A673 (cell line): ENCODE data around the gene ZSCAN10.
"Not testable (repeated sequence)": the region's sequence is repeated elsewhere in the genome, so short reads cannot be mapped to it uniquely, and the experiment has no call there.

Experiments
- CTCF ChIP-seq: fragments of 300-800, 200-600 bp; sonication (generic); conservative IDR thresholded peaks from 2 replicates; pipeline ENCODE4 v1.5.1; 2017; ENCODE audit warnings: low read depth, mild to moderate bottlenecking, antibody characterized with exemption, low read length, moderate library complexity, mixed read lengths
- EZH2 ChIP-seq: fragments of 200-600 bp; sonication (generic); IDR thresholded peaks from 2 replicates; pipeline ENCODE4 v1.6.1; 2017; ENCODE audit warnings: borderline replicate concordance, low read depth, mild to moderate bottlenecking, mixed read lengths, antibody characterized with exemption, low read length; ENCODE audit not compliant: poor library complexity, severe bottlenecking

- not testable (repeated sequence) for TF ChIP-seq CTCF, EZH2
These were observed 15.7 kb downstream of the ZSCAN10 start for GRCh38 chr16:3083408-3083807.
